Suppressor macrophage treated with lipopolysaccharide for 4 hours (primary cell): ENCODE measurements around the gene SUPT6H.

Experiments
- DNase-seq: peaks from one replicate; pipeline ENCODE4 v3.0.0-alpha.2; 2020

The SUPT6H gene

GRCh38 chr17:28661635-28662526 lies at the start of gene SUPT6H, which contains the start of gene SDF2:
SUPT6H (plus strand) TSS chr17:28662205; CDS start chr17:28673402, 11,197 bp downstream.
SDF2 (minus strand) TSS chr17:28661906; CDS start chr17:28661876, 30 bp downstream.
- peak; percentile 95 for DNase-seq

- no peak for DNase-seq
These were observed 49.5 kb upstream of the SUPT6H start for GRCh38 chr17:28612531-28612930.

- peak; percentile 48 for DNase-seq
These were observed 48.8 kb upstream of the SUPT6H start for GRCh38 chr17:28612936-28613872.

- DNase-seq: no peak
These were observed 48.0 kb upstream of the SUPT6H start, which contains the start of gene RSKR for GRCh38 chr17:28613931-28614381. RSKR (minus strand) TSS chr17:28614185; CDS start chr17:28614161, 24 bp downstream.

GRCh38 chr17:28615260-28615940 lies 46.6 kb upstream of the SUPT6H start:
- no peak for DNase-seq

- no peak for DNase-seq
These were observed 45.7 kb upstream of the SUPT6H start for GRCh38 chr17:28616281-28616680.

GRCh38 chr17:28618464-28618863 lies 43.5 kb upstream of the SUPT6H start:
- no peak for DNase-seq

GRCh38 chr17:28620010-28620409 lies 42.0 kb upstream of the SUPT6H start:
- DNase-seq: no peak

- DNase-seq: no peak
These were observed 39.8 kb upstream of the SUPT6H start for GRCh38 chr17:28622186-28622585.

GRCh38 chr17:28623696-28624095 lies 38.3 kb upstream of the SUPT6H start:
- DNase-seq: no peak

GRCh38 chr17:28624148-28624547 lies 37.9 kb upstream of the SUPT6H start:
- DNase-seq: no peak

GRCh38 chr17:28626818-28627217 lies 35.2 kb upstream of the SUPT6H start:
- DNase-seq: no peak

- no peak for DNase-seq
These were observed 27.7 kb upstream of the SUPT6H start for GRCh38 chr17:28634206-28634865.

- no peak for DNase-seq
These were observed 26.5 kb upstream of the SUPT6H start for GRCh38 chr17:28635506-28635905.

GRCh38 chr17:28641579-28641978 lies 20.4 kb upstream of the SUPT6H start:
- no peak for DNase-seq

GRCh38 chr17:28643983-28644786 lies 17.8 kb upstream of the SUPT6H start:
- DNase-seq: peak; percentile 81

GRCh38 chr17:28644787-28645575 lies 17.0 kb upstream of the SUPT6H start, which contains the start of gene BLTP2:
BLTP2 (minus strand) TSS chr17:28645158; CDS start chr17:28645056, 102 bp downstream.
- DNase-seq: peak; percentile 98

- DNase-seq: no peak
These were observed 16.4 kb upstream of the SUPT6H start for GRCh38 chr17:28645576-28645939.

- DNase-seq: no peak
These were observed 15.8 kb upstream of the SUPT6H start for GRCh38 chr17:28646039-28646754.

GRCh38 chr17:28648698-28649097 lies 13.3 kb upstream of the SUPT6H start:
- no peak for DNase-seq
